K562 (cell line): ENCODE results near the gene PHAX. TPM values are rescaled to one million over a fixed set of nuclear protein-coding genes. Genes with fewer than 3 reads are reported as not detected.

Experiments used
- BRD9 ChIP-seq: fragments of 450-650 bp; IDR thresholded peaks from 2 replicates; pipeline ENCODE4 v1.6.1; 2018; ENCODE audit warnings: low read depth; ENCODE audit not compliant: partially characterized antibody
- CBX3 ChIP-seq, 2 experiments: IDR thresholded peaks; 1 replicate in 1 of 2; 2 replicates in 1 of 2; pipeline ENCODE4 v1.6.1; 2012; ENCODE audit warnings: inconsistent platforms in 2 of 2, low read length in 2 of 2, borderline replicate concordance in 1 of 2, control low read depth in 1 of 2
- EP300 ChIP-seq: IDR thresholded peaks from 2 replicates; pipeline ENCODE4 v1.6.1; 2012; ENCODE audit warnings: low read length, improper control_type of control experiment
- GABPA ChIP-seq: fragments of 200-800 bp; sonication (Bioruptor generic); conservative IDR thresholded peaks from 2 replicates; pipeline ENCODE4 v1.6.1; 2016; ENCODE audit warnings: low read depth, missing genetic modification characterization, missing compliant biosample characterization
- GATA2 ChIP-seq: sonication (generic); formaldehyde crosslinking; IDR thresholded peaks from 2 replicates; pipeline ENCODE4 v1.4.0; 2020; ENCODE audit warnings: mild to moderate bottlenecking, missing genetic modification reagents
- GATAD2B ChIP-seq: fragments of 450-650 bp; IDR thresholded peaks from 2 replicates; pipeline ENCODE4 v1.6.1; 2017; ENCODE audit warnings: mild to moderate bottlenecking, borderline replicate concordance
- HIVEP1 ChIP-seq: fragments of 250-450 bp; sonication (Bioruptor Pico); IDR thresholded peaks from 2 replicates; pipeline ENCODE4 v1.4.0; 2020; ENCODE audit warnings: mild to moderate bottlenecking
- HSF4 ChIP-seq: fragments of 250-450 bp; sonication (Bioruptor Pico); IDR thresholded peaks from 2 replicates; pipeline ENCODE4 v2.1.2; 2022; ENCODE audit warnings: mild to moderate bottlenecking, moderate library complexity, borderline replicate concordance
- IRF9 ChIP-seq: fragments of 450-650 bp; IDR thresholded peaks from 2 replicates; pipeline ENCODE4 v1.6.1; 2016; ENCODE audit warnings: missing biosample characterization, missing genetic modification characterization
- LEF1 ChIP-seq: fragments of 450-650 bp; IDR thresholded peaks from 2 replicates; pipeline ENCODE4 v1.6.1; 2016; ENCODE audit warnings: mild to moderate bottlenecking
- MAFK ChIP-seq: IDR thresholded peaks from 2 replicates; pipeline ENCODE4 v1.6.1; 2011; ENCODE audit warnings: low read length, improper control_type of control experiment
- MTA3 ChIP-seq: fragments of 450-650 bp; formaldehyde crosslinking; IDR thresholded peaks from 2 replicates; pipeline ENCODE4 v1.6.1; 2017; ENCODE audit warnings: mild to moderate bottlenecking, borderline replicate concordance
- MXI1 ChIP-seq: IDR thresholded peaks from 2 replicates; pipeline ENCODE4 v1.6.1; 2011; ENCODE audit warnings: low read depth, mild to moderate bottlenecking, improper control_type of control experiment, low read length
- POLR2H ChIP-seq: IDR thresholded peaks from 2 replicates; pipeline ENCODE4 v1.6.1; 2016; ENCODE audit warnings: missing genetic modification characterization, low read depth, mild to moderate bottlenecking, control low read depth, missing compliant biosample characterization, moderate library complexity
- PTRF ChIP-seq: fragments of 450-650 bp; IDR thresholded peaks from 2 replicates; pipeline ENCODE4 v1.6.1; 2016; ENCODE audit warnings: mild to moderate bottlenecking, missing genetic modification characterization, missing compliant biosample characterization
- RUNX1 ChIP-seq: sonication (generic); IDR thresholded peaks from 2 replicates; pipeline ENCODE4 v1.6.1; 2016; ENCODE audit warnings: antibody characterized with exemption, low read depth
- TAF1 ChIP-seq: IDR thresholded peaks from 2 replicates; pipeline ENCODE4 v1.6.1; 2011; ENCODE audit warnings: mild to moderate bottlenecking, low read length, moderate library complexity; ENCODE audit not compliant: insufficient read depth, control insufficient read depth, severe bottlenecking; ENCODE audit errors: extremely low read depth
- TFAM ChIP-seq: fragments of 250-450 bp; sonication (Bioruptor Pico); conservative IDR thresholded peaks from 2 replicates; pipeline ENCODE4 v1.5.0; 2021; ENCODE audit warnings: mild to moderate bottlenecking, moderate library complexity
- YY1 ChIP-seq, 3 experiments: IDR thresholded peaks; 2 replicates each; pipeline ENCODE4 v1.6.1; 2011; ENCODE audit warnings: low read length in 2 of 3, mild to moderate bottlenecking in 2 of 3, moderate library complexity in 2 of 3, borderline replicate concordance in 1 of 3, control low read depth in 1 of 3, low read depth in 1 of 3; ENCODE audit not compliant: insufficient read depth in 3 of 3, insufficient replicate concordance in 2 of 3, control insufficient read depth in 1 of 3, insufficient read length in 1 of 3; ENCODE audit errors: extremely low read depth in 1 of 3
- ZNF431 ChIP-seq: sonication (generic); formaldehyde crosslinking; IDR thresholded peaks from 2 replicates; pipeline ENCODE4 v1.8.0; 2022; ENCODE audit warnings: mild to moderate bottlenecking, missing genetic modification reagents
- ZNF707 ChIP-seq: fragments of 250-450 bp; sonication (Bioruptor Pico); conservative IDR thresholded peaks from 2 replicates; pipeline ENCODE4 v1.8.0; 2022; ENCODE audit warnings: inconsistent platforms, mild to moderate bottlenecking, moderate library complexity
- polyA plus RNA-seq, 8 experiments: library from polyadenylated mRNA; depleted of rRNA in 4 of 8; stranded (reverse) in 5 of 8; unstranded in 3 of 8; fragments of >200 nt; fragmentation: Nextera tagmentation in 2 of 8; fragmentation: Illumina TruSeq in 1 of 8; extraction: Ambion mirVana in 2 of 8; extraction: Trizol in 1 of 8; gene quantifications; 2 replicates each; pipeline versions ENCODE4 v1.2.1 to v1.2.3, GENCODE V29; 2011 to 2014; ENCODE audit warnings: inconsistent platforms in 1 of 8, missing spikeins in 1 of 8
- total RNA-seq, 7 experiments: library from RNA; depleted of rRNA in 6 of 7; stranded (reverse); fragments of >200 nt in 6 of 7; fragmentation: Illumina TruSeq in 2 of 7; extraction: Trizol in 2 of 7; gene quantifications; 2 replicates each; pipeline versions ENCODE4 v1.2.1 to v1.2.3, GENCODE V29; 2011 to 2021; ENCODE audit warnings: low replicate concordance in 1 of 7
- TF ChIP-seq, protein P1 (sequence below), 3 experiments: fragments of 200-800 bp in 1 of 3; sonication (Bioruptor generic) in 1 of 3; sonication (generic) in 1 of 3; formaldehyde crosslinking in 1 of 3; IDR thresholded peaks; 2 replicates each; pipeline versions ENCODE4 v1.6.1 to v1.8.0; 2016 to 2022; ENCODE audit warnings: mild to moderate bottlenecking in 2 of 3, missing compliant biosample characterization in 2 of 3, missing genetic modification characterization in 2 of 3, missing genetic modification reagents in 1 of 3
- TF ChIP-seq, protein P2 (sequence below): sonication (generic); formaldehyde crosslinking; IDR thresholded peaks from 2 replicates; pipeline ENCODE4 v1.8.1; 2023; ENCODE audit warnings: mild to moderate bottlenecking, missing genetic modification reagents
- TF ChIP-seq, protein P3 (sequence below): fragments of 450-650 bp; IDR thresholded peaks from one replicate; pipeline ENCODE4 v1.6.1; 2018; ENCODE audit warnings: mild to moderate bottlenecking, moderate library complexity; ENCODE audit not compliant: partially characterized antibody

Gene PHAX
- total and polyA plus RNA-seq, 9 of the 15 experiments (the other 6 are each of a cell fraction or from before 2014, with no cell fraction given), result 20.2 to 59.8 (median 43.5) TPM

GRCh38 chr5:126676195-126676624 lies 75.5 kb downstream of the PHAX start (continued):
- TF ChIP-seq CBX3 (IDR thresholded peaks at IDR 0.05; ENCODE audit: borderline replicate concordance in 1 of 2, low read length in 2 of 2) (0 out of 3 replicates have a peak, but pooled peaks of 1 of the 2 experiments have one; percentile 32), EP300 (0 out of 2 replicates have a peak, but pooled peaks have one; percentile 61), IRF9 (tag) (peak; percentile 95), MTA3 (no peak), PTRF (tag) (no peak), GATAD2B (no peak), HIVEP1 (CRISPR knock-in tag) (no peak), MXI1 (no peak), YY1 (IDR thresholded peaks at IDR 0.05; ENCODE audit: borderline replicate concordance in 1 of 3, control insufficient read depth in 1 of 3, extremely low read depth in 1 of 3, insufficient read depth in 3 of 3, insufficient read length in 1 of 3, insufficient replicate concordance in 2 of 3, low read depth in 1 of 3, low read length in 2 of 3) (no peak), ZNF431 (no peak), GATA2 (CRISPR knock-in tag) (no peak), RUNX1 (no peak), TFAM (no peak), GABPA (no peak), LEF1 (no peak), POLR2H (tag) (no peak), HSF4 (CRISPR knock-in tag) (no peak), BRD9 (peak; percentile 81), ZNF707 (CRISPR knock-in tag) (no peak), MAFK (no peak), TAF1 (no peak)
- TF ChIP-seq, protein P1, sequence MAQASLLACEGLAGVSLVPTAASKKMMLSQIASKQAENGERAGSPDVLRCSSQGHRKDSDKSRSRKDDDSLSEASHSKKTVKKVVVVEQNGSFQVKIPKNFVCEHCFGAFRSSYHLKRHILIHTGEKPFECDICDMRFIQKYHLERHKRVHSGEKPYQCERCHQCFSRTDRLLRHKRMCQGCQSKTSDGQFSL (CRISPR knock-in tag; IDR thresholded peaks at IDR 0.05), result no peak
- TF ChIP-seq, protein P1 (tag; IDR thresholded peaks at IDR 0.05), result no peak
- TF ChIP-seq, protein P2, sequence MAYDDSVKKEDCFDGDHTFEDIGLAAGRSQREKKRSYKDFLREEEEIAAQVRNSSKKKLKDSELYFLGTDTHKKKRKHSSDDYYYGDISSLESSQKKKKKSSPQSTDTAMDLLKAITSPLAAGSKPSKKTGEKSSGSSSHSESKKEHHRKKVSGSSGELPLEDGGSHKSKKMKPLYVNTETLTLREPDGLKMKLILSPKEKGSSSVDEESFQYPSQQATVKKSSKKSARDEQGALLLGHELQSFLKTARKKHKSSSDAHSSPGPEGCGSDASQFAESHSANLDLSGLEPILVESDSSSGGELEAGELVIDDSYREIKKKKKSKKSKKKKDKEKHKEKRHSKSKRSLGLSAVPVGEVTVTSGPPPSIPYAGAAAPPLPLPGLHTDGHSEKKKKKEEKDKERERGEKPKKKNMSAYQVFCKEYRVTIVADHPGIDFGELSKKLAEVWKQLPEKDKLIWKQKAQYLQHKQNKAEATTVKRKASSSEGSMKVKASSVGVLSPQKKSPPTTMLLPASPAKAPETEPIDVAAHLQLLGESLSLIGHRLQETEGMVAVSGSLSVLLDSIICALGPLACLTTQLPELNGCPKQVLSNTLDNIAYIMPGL (CRISPR knock-in tag), result no peak
- TF ChIP-seq, protein P3, sequence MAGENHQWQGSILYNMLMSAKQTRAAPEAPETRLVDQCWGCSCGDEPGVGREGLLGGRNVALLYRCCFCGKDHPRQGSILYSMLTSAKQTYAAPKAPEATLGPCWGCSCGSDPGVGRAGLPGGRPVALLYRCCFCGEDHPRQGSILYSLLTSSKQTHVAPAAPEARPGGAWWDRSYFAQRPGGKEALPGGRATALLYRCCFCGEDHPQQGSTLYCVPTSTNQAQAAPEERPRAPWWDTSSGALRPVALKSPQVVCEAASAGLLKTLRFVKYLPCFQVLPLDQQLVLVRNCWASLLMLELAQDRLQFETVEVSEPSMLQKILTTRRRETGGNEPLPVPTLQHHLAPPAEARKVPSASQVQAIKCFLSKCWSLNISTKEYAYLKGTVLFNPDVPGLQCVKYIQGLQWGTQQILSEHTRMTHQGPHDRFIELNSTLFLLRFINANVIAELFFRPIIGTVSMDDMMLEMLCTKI, result no peak
